ENCODE results near the gene CHRM1. TPM values are rescaled to one million over a fixed set of nuclear protein-coding genes. Genes with fewer than 3 reads are reported as not detected.
"Not testable (repeated sequence)": the region's sequence is repeated elsewhere in the genome, so short reads cannot be mapped to it uniquely, and the experiment has no call there.

The CHRM1 gene
- total RNA-seq, 4 donors from 2014 or later, result 0.32 to 0.41 TPM; not detected in 2

DNA sequence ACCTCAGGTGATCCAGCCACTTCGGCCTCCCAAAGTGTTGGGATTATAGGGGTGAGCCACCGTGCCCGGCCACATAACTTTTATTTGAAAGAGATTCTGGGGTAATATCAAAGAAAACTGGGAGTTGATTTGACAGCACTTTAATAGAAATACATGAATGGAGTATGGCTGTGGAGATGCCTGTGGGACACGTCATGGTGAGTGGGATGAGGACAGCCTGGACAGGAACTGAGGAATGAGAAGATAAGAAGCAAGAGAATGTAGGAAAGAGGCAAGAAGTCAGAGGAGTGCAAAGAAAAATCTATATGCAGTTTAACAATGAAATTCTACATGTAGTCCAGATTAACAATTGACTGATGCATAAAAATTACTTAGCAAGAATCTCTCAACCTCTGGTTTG lies 32.6 kb upstream of the CHRM1 start:
- no peaks in the 10 kb centered on the region for H3K36me3 ChIP-seq
- WGBS, 2 donors (ENCODE audit: low coverage in 1 of 2), result 78 to 94% methylated on average over 3 to 4 of the region's 4 CpGs
- intact Hi-C loops (cut with DNase I; ENCODE audit: low total_unique reads), result no loop called here
- no peaks in the 10 kb centered on the region for H3K27me3 ChIP-seq
- peaks cover 0 to 7% (median 2%) of the 10 kb centered on the region in 4 donors for H3K4me1 ChIP-seq
- H3K9me3 ChIP-seq, result no peaks in the 10 kb centered on the region
- H3K27ac ChIP-seq, result no peak overlapping the region
- in situ Hi-C loops (cut with MboI; ENCODE audit: low pct_ligation_motif_present in 1 of 4, low pct_unique_long_range_greater_than_20kb in 1 of 4, low sequenced_read_pairs in 3 of 4), result no loop called here
- DNase-seq, result no peak
- no peak for TF ChIP-seq CTCF (IDR thresholded peaks at IDR 0.05)
- TF ChIP-seq EP300 (IDR thresholded peaks at IDR 0.05; ENCODE audit: low read depth), result no peak
- no peak for TF ChIP-seq POLR2A (IDR thresholded peaks at IDR 0.05)
- no peak for TF ChIP-seq POLR2AphosphoS5 (IDR thresholded peaks at IDR 0.05)
- H3K4me3 ChIP-seq, result no peak overlapping the region

- no peak for TF ChIP-seq POLR2AphosphoS5 (IDR thresholded peaks at IDR 0.05)
- TF ChIP-seq POLR2A (IDR thresholded peaks at IDR 0.05), result no peak
- no peak for TF ChIP-seq CTCF (IDR thresholded peaks at IDR 0.05)
- no peak for TF ChIP-seq EP300 (IDR thresholded peaks at IDR 0.05; ENCODE audit: low read depth)
- in situ Hi-C loops (cut with MboI; ENCODE audit: low pct_ligation_motif_present in 1 of 4, low pct_unique_long_range_greater_than_20kb in 1 of 4, low sequenced_read_pairs in 3 of 4), result no loop called here
- Histone ChIP-seq H3K27me3 (no peaks in the 10 kb centered on the region), H3K4me3 (no peak overlapping the region), H3K4me1 (no peaks in the 10 kb centered on the region), H3K27ac (no peak overlapping the region), H3K9me3 (no peaks in the 10 kb centered on the region), H3K36me3 (no peaks in the 10 kb centered on the region)
- 81 to 100% methylated on average over 3 to 7 of the region's 7 CpGs for WGBS, 2 donors (ENCODE audit: low coverage in 1 of 2)
- no peak for DNase-seq
- intact Hi-C loops (cut with DNase I; ENCODE audit: low total_unique reads), result no loop called here
These were observed 27.7 kb upstream of the CHRM1 start for GRCh38 chr11:62948765-62949320.

- 94 to 98% methylated on average over 5 to 10 of the region's 10 CpGs for WGBS, 2 donors (ENCODE audit: low coverage in 1 of 2)
- H3K27ac ChIP-seq; DNase-seq; H3K4me3 ChIP-seq; H3K9me3 ChIP-seq; H3K36me3 ChIP-seq; in situ Hi-C loops (cut with MboI; ENCODE audit: low pct_ligation_motif_present in 1 of 4, low pct_unique_long_range_greater_than_20kb in 1 of 4, low sequenced_read_pairs in 3 of 4); H3K4me1 ChIP-seq; H3K27me3 ChIP-seq; intact Hi-C loops (cut with DNase I; ENCODE audit: low total_unique reads): not testable (repeated sequence)
These were observed 24.4 kb upstream of the CHRM1 start for GRCh38 chr11:62945538-62945937.

- in situ Hi-C loops (cut with MboI; ENCODE audit: low pct_ligation_motif_present in 1 of 4, low pct_unique_long_range_greater_than_20kb in 1 of 4, low sequenced_read_pairs in 3 of 4), result not testable (repeated sequence)
- WGBS, 2 donors (ENCODE audit: low coverage in 1 of 2), result 73 to 92% methylated on average over 2 of the region's 2 CpGs
These were observed 16.4 kb upstream of the CHRM1 start for GRCh38 chr11:62937528-62937927.

GRCh38 chr11:62934496-62934785 lies 13.3 kb upstream of the CHRM1 start:
- in situ Hi-C loops (cut with MboI; ENCODE audit: low pct_ligation_motif_present in 1 of 4, low pct_unique_long_range_greater_than_20kb in 1 of 4, low sequenced_read_pairs in 3 of 4) (no loop called here), intact Hi-C loops (cut with DNase I; ENCODE audit: low total_unique reads) (no loop called here)
- H3K27ac ChIP-seq, result no peak overlapping the region
- H3K9me3 ChIP-seq, result no peaks in the 10 kb centered on the region
- H3K36me3 ChIP-seq, result no peaks in the 10 kb centered on the region
- no peak for DNase-seq
- WGBS, 2 donors (ENCODE audit: low coverage in 1 of 2), result 16 to 22% methylated on average over 1 of the region's 1 CpG
- H3K27me3 ChIP-seq, result peaks cover 5% of the 10 kb centered on the region
- no peak for TF ChIP-seq POLR2A (IDR thresholded peaks at IDR 0.05)
- no peak for TF ChIP-seq EP300 (IDR thresholded peaks at IDR 0.05; ENCODE audit: low read depth)
- TF ChIP-seq POLR2AphosphoS5 (IDR thresholded peaks at IDR 0.05), result no peak
- no peak for TF ChIP-seq CTCF (IDR thresholded peaks at IDR 0.05)
- H3K4me3 ChIP-seq, result no peak overlapping the region
- H3K4me1 ChIP-seq, result no peaks in the 10 kb centered on the region

More at GRCh38 chr11:62937528-62937927, 16.4 kb upstream of the CHRM1 start:
- H3K27me3 ChIP-seq; DNase-seq; H3K9me3 ChIP-seq; H3K4me3 ChIP-seq; H3K36me3 ChIP-seq; intact Hi-C loops (cut with DNase I; ENCODE audit: low total_unique reads); H3K27ac ChIP-seq; H3K4me1 ChIP-seq: not testable (repeated sequence)
